ENCODE results near the gene RELL2.

The RELL2 gene

DNA sequence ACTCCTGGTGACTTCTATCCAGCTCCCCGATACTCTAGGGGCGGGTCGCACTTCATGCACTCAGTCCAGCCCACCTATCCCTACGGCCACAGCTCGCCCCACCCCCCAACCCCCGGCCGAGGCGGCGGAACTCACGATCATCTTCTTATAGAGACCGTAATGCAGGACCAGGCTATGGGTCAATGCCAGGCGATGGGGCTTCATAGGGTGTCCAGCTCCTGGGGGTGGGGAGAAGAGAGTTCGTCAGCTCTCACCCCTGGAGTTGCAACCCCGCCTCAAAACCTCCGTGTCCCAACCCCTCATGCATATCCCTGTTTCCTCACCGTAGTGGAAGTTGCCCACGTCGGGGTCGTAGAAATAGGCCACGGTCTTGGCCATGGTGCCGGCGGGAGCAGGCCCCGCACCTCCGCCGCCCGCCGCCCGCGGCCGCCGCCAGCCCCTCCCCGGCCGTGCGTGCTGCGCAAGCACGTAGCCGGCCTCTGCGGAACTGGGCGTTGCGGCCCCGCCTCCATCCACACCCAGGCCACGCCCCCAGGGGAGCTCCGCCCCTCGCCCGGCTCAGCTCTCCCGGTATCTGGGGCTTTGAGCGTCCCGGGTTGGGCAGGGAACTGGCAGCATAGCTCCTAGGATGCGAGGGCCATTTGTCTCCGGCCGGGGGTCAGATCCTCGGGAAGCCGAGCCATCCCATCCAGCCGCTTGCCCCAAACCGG lies at the start of gene RELL2, which contains the start of gene HDAC3:
Gene RELL2, plus strand, starts transcription at position 585 of the 710 bp plus-strand sequence. CDS start 1,229 bp downstream, outside the sequence.
Gene HDAC3, minus strand, starts transcription at position 437 of the 710 bp plus-strand sequence. Its CDS starts 59 bp downstream, at position 378.
- H3K9ac ChIP-seq (ENCODE audit: insufficient read length, low read depth): peak within 1 kb of the TSS; percentile 96
- no peak for TF ChIP-seq SUZ12 (IDR thresholded peaks at IDR 0.05; ENCODE audit: extremely low read depth, insufficient read depth, insufficient read length)
- no peak for TF ChIP-seq YY1 (IDR thresholded peaks at IDR 0.05; ENCODE audit: insufficient read depth, insufficient read length)
- no peak for TF ChIP-seq ZNF274 (IDR thresholded peaks at IDR 0.05; ENCODE audit: low read depth, low read length)
- H3K9me3 ChIP-seq (ENCODE audit: insufficient read depth, low read length): no peaks in the 10 kb centered on the region
- peaks cover 4% of the 10 kb centered on the region for H3K4me1 ChIP-seq (ENCODE audit: insufficient read depth, insufficient read length)
- peaks cover 31% of the 10 kb centered on the region for H3K36me3 ChIP-seq (ENCODE audit: insufficient read depth, insufficient read length, low read length)
- H3K27me3 ChIP-seq (ENCODE audit: insufficient read depth, insufficient read length): no peaks in the 10 kb centered on the region
- peak within 1 kb of the TSS; percentile 83 for H3K4me3 ChIP-seq (ENCODE audit: insufficient read length, low read depth)
- DNase-seq (ENCODE audit: low read depth, low spot score): peak; percentile 79

DNA sequence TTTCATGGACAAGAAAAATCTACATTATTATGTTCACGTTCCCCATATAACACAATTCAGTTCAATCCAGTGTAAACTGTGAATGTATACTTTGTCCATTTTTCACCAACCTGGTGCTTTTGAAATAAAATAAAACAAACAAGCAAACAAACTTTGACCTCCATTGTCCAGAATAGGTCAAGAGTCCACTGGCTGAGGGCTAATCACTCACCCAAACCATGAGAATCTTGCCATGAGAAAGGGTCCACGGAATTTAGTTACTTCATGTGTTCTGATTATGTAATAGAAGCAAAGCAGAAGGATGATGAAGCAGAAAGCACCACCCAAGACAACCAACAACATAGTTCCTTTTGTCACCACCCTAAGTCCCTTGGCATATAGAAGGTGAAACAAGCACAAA lies 46.7 kb upstream of the RELL2 start:
- no peaks in the 10 kb centered on the region for H3K4me1 ChIP-seq (ENCODE audit: insufficient read depth, insufficient read length)
- H3K27me3 ChIP-seq (ENCODE audit: insufficient read depth, insufficient read length): no peaks in the 10 kb centered on the region

GRCh38 chr5:141596867-141597266 lies 39.9 kb upstream of the RELL2 start:
- Histone ChIP-seq H3K9me3 (ENCODE audit: insufficient read depth, low read length) (no peaks in the 10 kb centered on the region), H3K4me3 (ENCODE audit: insufficient read length, low read depth) (no peak overlapping the region), H3K27me3 (ENCODE audit: insufficient read depth, insufficient read length) (no peaks in the 10 kb centered on the region), H3K4me1 (ENCODE audit: insufficient read depth, insufficient read length) (no peaks in the 10 kb centered on the region), H3K36me3 (ENCODE audit: insufficient read depth, insufficient read length, low read length) (peaks cover 11% of the 10 kb centered on the region), H3K9ac (ENCODE audit: insufficient read length, low read depth) (no peak overlapping the region)
- DNase-seq (ENCODE audit: low read depth, low spot score): no peak
- TF ChIP-seq SUZ12 (IDR thresholded peaks at IDR 0.05; ENCODE audit: extremely low read depth, insufficient read depth, insufficient read length) (no peak), YY1 (IDR thresholded peaks at IDR 0.05; ENCODE audit: insufficient read depth, insufficient read length) (no peak), ZNF274 (IDR thresholded peaks at IDR 0.05; ENCODE audit: low read depth, low read length) (no peak)

More for the DNA sequence above, 46.7 kb upstream of the RELL2 start:
- Histone ChIP-seq H3K4me3 (ENCODE audit: insufficient read length, low read depth) (no peak overlapping the region), H3K9me3 (ENCODE audit: insufficient read depth, low read length) (no peaks in the 10 kb centered on the region), H3K36me3 (ENCODE audit: insufficient read depth, insufficient read length, low read length) (peaks cover 38% of the 10 kb centered on the region), H3K9ac (ENCODE audit: insufficient read length, low read depth) (no peak overlapping the region)
- no peak for DNase-seq (ENCODE audit: low read depth, low spot score)
- TF ChIP-seq ZNF274 (IDR thresholded peaks at IDR 0.05; ENCODE audit: low read depth, low read length) (no peak), SUZ12 (IDR thresholded peaks at IDR 0.05; ENCODE audit: extremely low read depth, insufficient read depth, insufficient read length) (no peak), YY1 (IDR thresholded peaks at IDR 0.05; ENCODE audit: insufficient read depth, insufficient read length) (no peak)

GRCh38 chr5:141597394-141597793 lies 39.4 kb upstream of the RELL2 start:
- TF ChIP-seq YY1 (IDR thresholded peaks at IDR 0.05; ENCODE audit: insufficient read depth, insufficient read length): no peak
- no peak for TF ChIP-seq ZNF274 (IDR thresholded peaks at IDR 0.05; ENCODE audit: low read depth, low read length)
- no peak for TF ChIP-seq SUZ12 (IDR thresholded peaks at IDR 0.05; ENCODE audit: extremely low read depth, insufficient read depth, insufficient read length)
- H3K4me1 ChIP-seq (ENCODE audit: insufficient read depth, insufficient read length): no peaks in the 10 kb centered on the region
- H3K9ac ChIP-seq (ENCODE audit: insufficient read length, low read depth): no peak overlapping the region
- no peak overlapping the region for H3K4me3 ChIP-seq (ENCODE audit: insufficient read length, low read depth)
- no peaks in the 10 kb centered on the region for H3K9me3 ChIP-seq (ENCODE audit: insufficient read depth, low read length)
- no peaks in the 10 kb centered on the region for H3K27me3 ChIP-seq (ENCODE audit: insufficient read depth, insufficient read length)
- DNase-seq (ENCODE audit: low read depth, low spot score): no peak
- H3K36me3 ChIP-seq (ENCODE audit: insufficient read depth, insufficient read length, low read length): peaks cover 11% of the 10 kb centered on the region

DNA sequence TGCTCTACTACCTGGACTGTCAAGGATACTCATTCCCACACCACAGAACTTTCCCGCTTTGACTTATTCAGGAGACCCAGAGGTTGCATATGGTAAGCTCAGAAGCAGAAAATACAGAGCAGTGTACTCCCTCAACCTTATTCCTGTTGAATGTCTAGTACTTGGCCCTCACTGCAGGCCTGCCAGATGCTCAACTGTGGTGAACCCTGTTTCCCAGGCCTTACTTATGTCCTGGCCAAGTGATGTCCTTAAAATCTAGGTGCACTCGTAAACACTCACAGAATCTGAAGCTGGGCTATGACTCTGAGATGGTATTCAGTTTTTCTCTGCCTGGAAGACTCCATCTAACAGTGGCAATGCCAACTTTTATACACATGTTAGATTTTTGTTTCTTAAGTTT lies 39.0 kb upstream of the RELL2 start:
- Histone ChIP-seq H3K36me3 (ENCODE audit: insufficient read depth, insufficient read length, low read length) (peaks cover 11% of the 10 kb centered on the region), H3K9ac (ENCODE audit: insufficient read length, low read depth) (no peak overlapping the region), H3K27me3 (ENCODE audit: insufficient read depth, insufficient read length) (no peaks in the 10 kb centered on the region), H3K9me3 (ENCODE audit: insufficient read depth, low read length) (no peaks in the 10 kb centered on the region), H3K4me1 (ENCODE audit: insufficient read depth, insufficient read length) (no peaks in the 10 kb centered on the region), H3K4me3 (ENCODE audit: insufficient read length, low read depth) (no peak overlapping the region)
- TF ChIP-seq YY1 (IDR thresholded peaks at IDR 0.05; ENCODE audit: insufficient read depth, insufficient read length) (no peak), SUZ12 (IDR thresholded peaks at IDR 0.05; ENCODE audit: extremely low read depth, insufficient read depth, insufficient read length) (no peak), ZNF274 (IDR thresholded peaks at IDR 0.05; ENCODE audit: low read depth, low read length) (no peak)
- DNase-seq (ENCODE audit: low read depth, low spot score): no peak

- no peaks in the 10 kb centered on the region for H3K4me1 ChIP-seq (ENCODE audit: insufficient read depth, insufficient read length)
- TF ChIP-seq YY1 (IDR thresholded peaks at IDR 0.05; ENCODE audit: insufficient read depth, insufficient read length): no peak
- TF ChIP-seq ZNF274 (IDR thresholded peaks at IDR 0.05; ENCODE audit: low read depth, low read length): no peak
- TF ChIP-seq SUZ12 (IDR thresholded peaks at IDR 0.05; ENCODE audit: extremely low read depth, insufficient read depth, insufficient read length): no peak
- H3K36me3 ChIP-seq (ENCODE audit: insufficient read depth, insufficient read length, low read length): peaks cover 6% of the 10 kb centered on the region
- no peaks in the 10 kb centered on the region for H3K9me3 ChIP-seq (ENCODE audit: insufficient read depth, low read length)
- H3K27me3 ChIP-seq (ENCODE audit: insufficient read depth, insufficient read length): no peaks in the 10 kb centered on the region
- H3K4me3 ChIP-seq (ENCODE audit: insufficient read length, low read depth): no peak overlapping the region
- no peak for DNase-seq (ENCODE audit: low read depth, low spot score)
- no peak overlapping the region for H3K9ac ChIP-seq (ENCODE audit: insufficient read length, low read depth)
These were observed 38.1 kb upstream of the RELL2 start for GRCh38 chr5:141598391-141599345.

DNA sequence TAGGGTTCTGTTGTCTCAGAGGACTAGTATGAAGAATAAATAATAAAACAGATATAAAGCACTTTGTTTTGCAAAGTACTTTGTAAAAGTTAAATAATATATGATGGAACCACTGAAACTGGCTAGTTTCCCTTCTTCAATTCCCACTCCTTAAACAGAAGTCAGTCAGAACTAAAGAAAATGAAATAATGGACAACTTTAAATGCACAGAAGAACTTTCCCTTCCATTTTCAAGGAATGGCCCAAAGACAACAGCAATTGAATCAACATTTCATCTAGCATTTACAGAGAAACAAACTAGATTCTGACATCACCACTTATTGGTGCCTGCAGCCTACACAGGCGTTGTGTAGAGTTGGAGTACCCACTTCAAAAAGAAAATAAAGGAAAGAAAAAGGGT lies 34.2 kb upstream of the RELL2 start:
- Histone ChIP-seq H3K9ac (ENCODE audit: insufficient read length, low read depth) (no peak overlapping the region), H3K4me1 (ENCODE audit: insufficient read depth, insufficient read length) (peaks cover 2% of the 10 kb centered on the region)
- no peak for TF ChIP-seq ZNF274 (IDR thresholded peaks at IDR 0.05; ENCODE audit: low read depth, low read length)
- no peak for TF ChIP-seq YY1 (IDR thresholded peaks at IDR 0.05; ENCODE audit: insufficient read depth, insufficient read length)
- TF ChIP-seq SUZ12 (IDR thresholded peaks at IDR 0.05; ENCODE audit: extremely low read depth, insufficient read depth, insufficient read length): no peak

More for the DNA sequence above, 34.2 kb upstream of the RELL2 start:
- Histone ChIP-seq H3K9me3 (ENCODE audit: insufficient read depth, low read length) (no peaks in the 10 kb centered on the region), H3K36me3 (ENCODE audit: insufficient read depth, insufficient read length, low read length) (no peaks in the 10 kb centered on the region), H3K4me3 (ENCODE audit: insufficient read length, low read depth) (no peak overlapping the region), H3K27me3 (ENCODE audit: insufficient read depth, insufficient read length) (no peaks in the 10 kb centered on the region)
- no peak for DNase-seq (ENCODE audit: low read depth, low spot score)

Measured in NT2/D1 (cell line).